ENCODE results near the gene HOXC6.

Gene HOXC6

GRCh38 chr12:54051874-54052437 lies 23.7 kb downstream of the HOXC6 start:
- no peak overlapping the region for H3K27ac ChIP-seq
- DNase-seq (ENCODE audit: low read depth, low spot score): no peak

- DNase-seq (ENCODE audit: low read depth, low spot score): no peak
- H3K27ac ChIP-seq: no peak overlapping the region
Observed at GRCh38 chr12:54052438-54053002, 24.3 kb downstream of the HOXC6 start.

- H3K27ac ChIP-seq: no peak overlapping the region
- DNase-seq (ENCODE audit: low read depth, low spot score): no peak
Observed at GRCh38 chr12:54053003-54053750, 24.9 kb downstream of the HOXC6 start.

- DNase-seq (ENCODE audit: low read depth, low spot score): no peak
Observed at GRCh38 chr12:54053751-54054741, 25.8 kb downstream of the HOXC6 start, which contains the start of gene HOXC4. TSS of gene HOXC4 (plus strand) at chr12:54053835. CDS start at chr12:54053923, 88 bp downstream.

GRCh38 chr12:54054742-54055194 lies 26.5 kb downstream of the HOXC6 start:
- H3K27ac ChIP-seq: no peak overlapping the region
- DNase-seq (ENCODE audit: low read depth, low spot score): no peak

More at GRCh38 chr12:54053751-54054741, 25.8 kb downstream of the HOXC6 start, which contains the start of gene HOXC4:
- no peak within 1 kb of the TSS for H3K27ac ChIP-seq

GRCh38 chr12:54055552-54055951 lies 27.3 kb downstream of the HOXC6 start:
- DNase-seq (ENCODE audit: low read depth, low spot score): no peak

GRCh38 chr12:54056110-54056509 lies 27.9 kb downstream of the HOXC6 start:
- no peak overlapping the region for H3K27ac ChIP-seq
- DNase-seq (ENCODE audit: low read depth, low spot score): no peak

More at GRCh38 chr12:54055552-54055951, 27.3 kb downstream of the HOXC6 start:
- H3K27ac ChIP-seq: no peak overlapping the region

- H3K27ac ChIP-seq: no peak overlapping the region
- no peak for DNase-seq (ENCODE audit: low read depth, low spot score)
Observed at GRCh38 chr12:54058128-54058768, 30.0 kb downstream of the HOXC6 start.

- no peak overlapping the region for H3K27ac ChIP-seq
- no peak for DNase-seq (ENCODE audit: low read depth, low spot score)
Observed at GRCh38 chr12:54059668-54060067, 31.4 kb downstream of the HOXC6 start.

- no peak for DNase-seq (ENCODE audit: low read depth, low spot score)
- no peak overlapping the region for H3K27ac ChIP-seq
Observed at GRCh38 chr12:54060174-54060974, 32.1 kb downstream of the HOXC6 start.

GRCh38 chr12:54060975-54061778 lies 32.9 kb downstream of the HOXC6 start:
- H3K27ac ChIP-seq: no peak overlapping the region

GRCh38 chr12:54065677-54066076 lies 37.4 kb downstream of the HOXC6 start:
- DNase-seq (ENCODE audit: low read depth, low spot score): no peak
- H3K27ac ChIP-seq: no peak overlapping the region

More at GRCh38 chr12:54060975-54061778, 32.9 kb downstream of the HOXC6 start:
- no peak for DNase-seq (ENCODE audit: low read depth, low spot score)

- H3K27ac ChIP-seq: no peak overlapping the region
- no peak for DNase-seq (ENCODE audit: low read depth, low spot score)
Observed at GRCh38 chr12:54066408-54066807, 38.2 kb downstream of the HOXC6 start.

- DNase-seq (ENCODE audit: low read depth, low spot score): no peak
Observed at GRCh38 chr12:54068418-54069070, 40.3 kb downstream of the HOXC6 start.

GRCh38 chr12:54071942-54072341 lies 43.7 kb downstream of the HOXC6 start:
- DNase-seq (ENCODE audit: low read depth, low spot score): no peak
- no peak overlapping the region for H3K27ac ChIP-seq

More at GRCh38 chr12:54068418-54069070, 40.3 kb downstream of the HOXC6 start:
- H3K27ac ChIP-seq: no peak overlapping the region

GRCh38 chr12:54074308-54074707 lies 46.1 kb downstream of the HOXC6 start:
- DNase-seq (ENCODE audit: low read depth, low spot score): no peak
- H3K27ac ChIP-seq: no peak overlapping the region

GRCh38 chr12:54075409-54075808 lies 47.2 kb downstream of the HOXC6 start:
- no peak overlapping the region for H3K27ac ChIP-seq
- DNase-seq (ENCODE audit: low read depth, low spot score): no peak

Data from epithelial cell of prostate (primary cell).